ENCODE data around the gene MAT2A. TPM values are rescaled to one million over a fixed set of nuclear protein-coding genes. Genes with fewer than 3 reads are reported as not detected.

Gene MAT2A
- polyA plus RNA-seq, 1 donor (not counting 4 experiments of a cell fraction or from before 2014, with no cell fraction given), result 353 TPM

DNA sequence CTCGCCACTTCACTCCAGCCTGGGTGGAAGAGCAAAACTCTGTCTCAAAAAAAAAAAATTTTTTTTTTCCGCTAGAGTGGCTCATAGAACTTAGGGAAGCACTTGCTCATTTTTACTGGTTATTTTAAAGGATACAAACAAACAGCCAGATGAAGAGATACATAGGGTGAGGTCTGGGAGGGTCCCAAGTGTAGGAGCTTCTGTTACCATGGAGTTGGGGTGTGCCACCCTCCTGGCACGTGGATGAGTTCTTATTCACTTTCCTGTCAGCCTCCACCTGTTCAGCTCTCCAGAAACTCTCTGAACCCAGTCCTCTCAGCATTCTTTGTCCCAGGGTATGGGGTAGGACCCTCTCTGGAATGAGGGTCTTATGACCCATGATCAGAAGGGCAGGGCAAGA is 4.9 kb upstream of the MAT2A start:
- H3K27ac ChIP-seq (ENCODE audit: control insufficient read depth, insufficient read depth, low read length), result no peak overlapping the region
- H3K4me2 ChIP-seq (ENCODE audit: control insufficient read depth, extremely low read depth, insufficient read depth, low read depth, low read length), result no peak overlapping the region
- peaks cover 15% of the 10 kb centered on the region for H3K79me2 ChIP-seq (ENCODE audit: control insufficient read depth, insufficient read depth, low read length)
- H3K27me3 ChIP-seq (ENCODE audit: control insufficient read depth, extremely low read depth, insufficient read depth, low read length), result no peaks in the 10 kb centered on the region
- DNase-seq (ENCODE audit: low read depth, low spot score) (no peak), FAIRE-seq (no peak)
- H2AFZ ChIP-seq (ENCODE audit: control insufficient read depth, low read length), result no peak overlapping the region
- H4K20me1 ChIP-seq (ENCODE audit: control insufficient read depth, extremely low read depth, insufficient read depth, low read length), result no peaks in the 10 kb centered on the region
- H3K36me3 ChIP-seq (ENCODE audit: control insufficient read depth in 2 of 2, extremely low read depth in 1 of 2, insufficient read depth in 2 of 2, low read length in 2 of 2), result no peaks in the 10 kb centered on the region
- peaks cover 22% of the 10 kb centered on the region for H3K4me1 ChIP-seq (ENCODE audit: control insufficient read depth, extremely low read depth, insufficient read depth, low read length)
- TF ChIP-seq EZH2 (IDR thresholded peaks at IDR 0.05; ENCODE audit: low read length), result no peak
- TF ChIP-seq, protein P1, sequence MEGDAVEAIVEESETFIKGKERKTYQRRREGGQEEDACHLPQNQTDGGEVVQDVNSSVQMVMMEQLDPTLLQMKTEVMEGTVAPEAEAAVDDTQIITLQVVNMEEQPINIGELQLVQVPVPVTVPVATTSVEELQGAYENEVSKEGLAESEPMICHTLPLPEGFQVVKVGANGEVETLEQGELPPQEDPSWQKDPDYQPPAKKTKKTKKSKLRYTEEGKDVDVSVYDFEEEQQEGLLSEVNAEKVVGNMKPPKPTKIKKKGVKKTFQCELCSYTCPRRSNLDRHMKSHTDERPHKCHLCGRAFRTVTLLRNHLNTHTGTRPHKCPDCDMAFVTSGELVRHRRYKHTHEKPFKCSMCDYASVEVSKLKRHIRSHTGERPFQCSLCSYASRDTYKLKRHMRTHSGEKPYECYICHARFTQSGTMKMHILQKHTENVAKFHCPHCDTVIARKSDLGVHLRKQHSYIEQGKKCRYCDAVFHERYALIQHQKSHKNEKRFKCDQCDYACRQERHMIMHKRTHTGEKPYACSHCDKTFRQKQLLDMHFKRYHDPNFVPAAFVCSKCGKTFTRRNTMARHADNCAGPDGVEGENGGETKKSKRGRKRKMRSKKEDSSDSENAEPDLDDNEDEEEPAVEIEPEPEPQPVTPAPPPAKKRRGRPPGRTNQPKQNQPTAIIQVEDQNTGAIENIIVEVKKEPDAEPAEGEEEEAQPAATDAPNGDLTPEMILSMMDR (optimal IDR thresholded peaks at IDR 0.05 in 1 of 3, IDR thresholded peaks at IDR 0.05 in 1 of 3, conservative IDR thresholded peaks at IDR 0.05 in 1 of 3; ENCODE audit: extremely low read depth in 1 of 3, insufficient read depth in 2 of 3, low read length in 3 of 3), result no peak
- no peaks in the 10 kb centered on the region for H3K9me3 ChIP-seq (ENCODE audit: control insufficient read depth, low read depth, low read length)
- no peak overlapping the region for H3K9ac ChIP-seq (ENCODE audit: control insufficient read depth, extremely low read depth, insufficient read depth, low read length)
- no peaks in the 10 kb centered on the region for H3K9me1 ChIP-seq (ENCODE audit: control insufficient read depth, extremely low read depth, insufficient read depth, low read length)
- no peak overlapping the region for H3K4me3 ChIP-seq (ENCODE audit: control insufficient read depth in 2 of 3, extremely low read depth in 1 of 3, insufficient read depth in 2 of 3, low read depth in 1 of 3, low read length in 3 of 3)
- dilution Hi-C loops (cut with MboI; ENCODE audit: extremely low pct_ligation_motif_present, low sequenced_read_pairs), result no loop called here

DNA sequence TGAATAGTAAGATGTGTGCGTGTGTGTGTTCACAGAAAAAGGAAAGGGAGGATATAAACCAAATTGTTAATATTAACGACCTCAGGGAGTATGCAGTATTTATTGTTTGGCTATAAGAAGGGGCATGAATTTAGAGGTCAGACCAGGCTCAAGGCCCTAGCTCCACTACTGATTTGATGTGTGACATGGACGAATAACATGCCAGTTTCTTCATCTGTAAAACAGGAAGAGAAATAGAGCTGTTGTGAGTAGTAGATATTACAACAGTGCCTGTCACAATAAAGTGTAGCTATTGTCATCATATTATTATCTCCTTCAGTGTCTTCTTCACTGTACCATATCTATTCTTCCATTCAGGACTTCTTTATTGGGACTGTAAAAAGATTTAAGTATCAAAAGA is 4.1 kb upstream of the MAT2A start:
- no peaks in the 10 kb centered on the region for H3K27me3 ChIP-seq (ENCODE audit: control insufficient read depth, extremely low read depth, insufficient read depth, low read length)
- peaks cover 2 to 3% of the 10 kb centered on the region in 2 experiments for H3K36me3 ChIP-seq (ENCODE audit: control insufficient read depth in 2 of 2, extremely low read depth in 1 of 2, insufficient read depth in 2 of 2, low read length in 2 of 2)
- H4K20me1 ChIP-seq (ENCODE audit: control insufficient read depth, extremely low read depth, insufficient read depth, low read length), result peaks cover 3% of the 10 kb centered on the region
- H3K4me1 ChIP-seq (ENCODE audit: control insufficient read depth, extremely low read depth, insufficient read depth, low read length), result peaks cover 22% of the 10 kb centered on the region
- no peak overlapping the region for H3K4me3 ChIP-seq (ENCODE audit: control insufficient read depth in 2 of 3, extremely low read depth in 1 of 3, insufficient read depth in 2 of 3, low read depth in 1 of 3, low read length in 3 of 3)
- H3K4me2 ChIP-seq (ENCODE audit: control insufficient read depth, extremely low read depth, insufficient read depth, low read depth, low read length), result no peak overlapping the region
- no peak overlapping the region for H3K27ac ChIP-seq (ENCODE audit: control insufficient read depth, insufficient read depth, low read length)
- no peak for TF ChIP-seq EZH2 (IDR thresholded peaks at IDR 0.05; ENCODE audit: low read length)
- TF ChIP-seq, protein P1 (optimal IDR thresholded peaks at IDR 0.05 in 1 of 3, IDR thresholded peaks at IDR 0.05 in 1 of 3, conservative IDR thresholded peaks at IDR 0.05 in 1 of 3; ENCODE audit: extremely low read depth in 1 of 3, insufficient read depth in 2 of 3, low read length in 3 of 3), result no peak
- H3K9me1 ChIP-seq (ENCODE audit: control insufficient read depth, extremely low read depth, insufficient read depth, low read length), result no peaks in the 10 kb centered on the region
- no peaks in the 10 kb centered on the region for H3K9me3 ChIP-seq (ENCODE audit: control insufficient read depth, low read depth, low read length)
- no peak for FAIRE-seq
- H3K79me2 ChIP-seq (ENCODE audit: control insufficient read depth, insufficient read depth, low read length), result peaks cover 23% of the 10 kb centered on the region
- dilution Hi-C loops (cut with MboI; ENCODE audit: extremely low pct_ligation_motif_present, low sequenced_read_pairs), result no loop called here
- H2AFZ ChIP-seq (ENCODE audit: control insufficient read depth, low read length), result no peak overlapping the region
- no peak for DNase-seq (ENCODE audit: low read depth, low spot score)
- no peak overlapping the region for H3K9ac ChIP-seq (ENCODE audit: control insufficient read depth, extremely low read depth, insufficient read depth, low read length)
